ENCODE data around the gene UNC5B. TPM values are rescaled to one million over a fixed set of nuclear protein-coding genes. Genes with fewer than 3 reads are reported as not detected.
"Not testable (repeated sequence)": the region's sequence is repeated elsewhere in the genome, so short reads cannot be mapped to it uniquely, and the experiment has no call there.

Gene UNC5B
- total and polyA plus RNA-seq, 2 donors (not counting 1 experiment from before 2014, with no cell fraction given), result 2.5 to 60.8 TPM

GRCh38 chr10:71272056-71272771 lies 59.8 kb downstream of the UNC5B start:
- H3K36me3 ChIP-seq (ENCODE audit: control insufficient read depth, insufficient read depth, low read length), result no peaks in the 10 kb centered on the region
- H2AFZ ChIP-seq (ENCODE audit: low read length), result no peak overlapping the region
- no peaks in the 10 kb centered on the region for H3K27me3 ChIP-seq (ENCODE audit: control insufficient read depth, insufficient read depth, low read length)
- H3K4me1 ChIP-seq (ENCODE audit: control insufficient read depth, extremely low read depth, insufficient read depth, low read length), result peaks cover 14% of the 10 kb centered on the region
- H4K20me1 ChIP-seq (ENCODE audit: control insufficient read depth, extremely low read depth, insufficient read depth, low read length), result no peaks in the 10 kb centered on the region
- no peak overlapping the region for H3K4me2 ChIP-seq (ENCODE audit: extremely low read depth, insufficient read depth, low read length)
- TF ChIP-seq CTCF (conservative IDR thresholded peaks at IDR 0.05 in 1 of 2, IDR thresholded peaks at IDR 0.05 in 1 of 2; ENCODE audit: low read depth in 1 of 2, low read length in 2 of 2) (no peak), EZH2 (IDR thresholded peaks at IDR 0.05; ENCODE audit: low read length, missing control alignments) (no peak)
- peak; percentile 59 to 82 for DNase-seq (ENCODE audit: low read depth in 2 of 2)
- no peaks in the 10 kb centered on the region for H3K9me3 ChIP-seq (ENCODE audit: control insufficient read depth, insufficient read depth, low read depth, low read length)
- H3K9ac ChIP-seq (ENCODE audit: insufficient read depth, low read length), result no peak overlapping the region
- no peaks in the 10 kb centered on the region for H3K79me2 ChIP-seq (ENCODE audit: control insufficient read depth, insufficient read depth, low read length)
- no peak overlapping the region for H3K4me3 ChIP-seq (replicated peaks in 1 of 4; ENCODE audit: control extremely low read depth in 1 of 4, insufficient read depth in 1 of 4, low read depth in 3 of 4, low read length in 4 of 4)
- H3K27ac ChIP-seq (ENCODE audit: insufficient read depth, low read length), result no peak overlapping the region

- not testable (repeated sequence) for DNase-seq (ENCODE audit: low read depth in 2 of 2); H3K9me3 ChIP-seq (ENCODE audit: control insufficient read depth, insufficient read depth, low read depth, low read length); H3K4me3 ChIP-seq (replicated peaks in 1 of 4; ENCODE audit: control extremely low read depth in 1 of 4, insufficient read depth in 1 of 4, low read depth in 3 of 4, low read length in 4 of 4); H3K4me2 ChIP-seq (ENCODE audit: extremely low read depth, insufficient read depth, low read length); H2AFZ ChIP-seq (ENCODE audit: low read length); H3K79me2 ChIP-seq (ENCODE audit: control insufficient read depth, insufficient read depth, low read length); H3K9ac ChIP-seq (ENCODE audit: insufficient read depth, low read length); H3K27me3 ChIP-seq (ENCODE audit: control insufficient read depth, insufficient read depth, low read length); H3K36me3 ChIP-seq (ENCODE audit: control insufficient read depth, insufficient read depth, low read length); H3K27ac ChIP-seq (ENCODE audit: insufficient read depth, low read length); H4K20me1 ChIP-seq (ENCODE audit: control insufficient read depth, extremely low read depth, insufficient read depth, low read length)
- H3K4me1 ChIP-seq (ENCODE audit: control insufficient read depth, extremely low read depth, insufficient read depth, low read length), result peaks cover 14% of the 10 kb centered on the region
Observed at GRCh38 chr10:71272974-71273373, 60.6 kb downstream of the UNC5B start.

DNA sequence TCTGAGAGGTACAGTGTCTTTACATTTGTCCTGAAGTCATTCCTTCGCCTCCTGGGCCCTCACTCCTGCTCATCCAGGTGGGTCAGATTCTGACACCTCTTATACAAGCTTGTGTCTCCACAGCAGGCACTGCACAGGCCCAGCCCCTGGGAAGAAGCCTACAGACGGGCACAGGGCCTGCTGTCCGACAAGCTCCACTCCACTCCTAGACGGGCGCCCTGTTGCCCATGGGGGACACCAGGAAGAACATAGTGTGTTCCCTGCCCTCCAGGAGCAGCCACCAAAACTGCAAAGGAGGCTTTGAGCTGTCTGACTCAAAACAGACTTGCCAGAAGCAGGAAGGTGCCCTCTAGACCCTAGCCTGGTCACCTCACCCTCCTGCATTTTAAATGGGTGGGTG lies 61.1 kb downstream of the UNC5B start:
- H3K9ac ChIP-seq (ENCODE audit: insufficient read depth, low read length), result no peak overlapping the region
- TF ChIP-seq EZH2 (IDR thresholded peaks at IDR 0.05; ENCODE audit: low read length, missing control alignments), result no peak
- TF ChIP-seq CTCF (conservative IDR thresholded peaks at IDR 0.05 in 1 of 2, IDR thresholded peaks at IDR 0.05 in 1 of 2; ENCODE audit: low read depth in 1 of 2, low read length in 2 of 2), result no peak
- no peaks in the 10 kb centered on the region for H3K27me3 ChIP-seq (ENCODE audit: control insufficient read depth, insufficient read depth, low read length)
- no peak for DNase-seq (ENCODE audit: low read depth in 2 of 2)
- H3K9me3 ChIP-seq (ENCODE audit: control insufficient read depth, insufficient read depth, low read depth, low read length), result no peaks in the 10 kb centered on the region
- no peak overlapping the region for H2AFZ ChIP-seq (ENCODE audit: low read length)
- H3K36me3 ChIP-seq (ENCODE audit: control insufficient read depth, insufficient read depth, low read length), result no peaks in the 10 kb centered on the region
- no peak overlapping the region for H3K4me3 ChIP-seq (replicated peaks in 1 of 4; ENCODE audit: control extremely low read depth in 1 of 4, insufficient read depth in 1 of 4, low read depth in 3 of 4, low read length in 4 of 4)
- no peak overlapping the region for H3K27ac ChIP-seq (ENCODE audit: insufficient read depth, low read length)
- peaks cover 14% of the 10 kb centered on the region for H3K4me1 ChIP-seq (ENCODE audit: control insufficient read depth, extremely low read depth, insufficient read depth, low read length)
- H3K79me2 ChIP-seq (ENCODE audit: control insufficient read depth, insufficient read depth, low read length), result no peaks in the 10 kb centered on the region
- H4K20me1 ChIP-seq (ENCODE audit: control insufficient read depth, extremely low read depth, insufficient read depth, low read length), result no peaks in the 10 kb centered on the region
- H3K4me2 ChIP-seq (ENCODE audit: extremely low read depth, insufficient read depth, low read length), result no peak overlapping the region

All from fibroblast of lung (primary cell).